ENCODE data around the gene NUDT14.

Gene NUDT14

DNA sequence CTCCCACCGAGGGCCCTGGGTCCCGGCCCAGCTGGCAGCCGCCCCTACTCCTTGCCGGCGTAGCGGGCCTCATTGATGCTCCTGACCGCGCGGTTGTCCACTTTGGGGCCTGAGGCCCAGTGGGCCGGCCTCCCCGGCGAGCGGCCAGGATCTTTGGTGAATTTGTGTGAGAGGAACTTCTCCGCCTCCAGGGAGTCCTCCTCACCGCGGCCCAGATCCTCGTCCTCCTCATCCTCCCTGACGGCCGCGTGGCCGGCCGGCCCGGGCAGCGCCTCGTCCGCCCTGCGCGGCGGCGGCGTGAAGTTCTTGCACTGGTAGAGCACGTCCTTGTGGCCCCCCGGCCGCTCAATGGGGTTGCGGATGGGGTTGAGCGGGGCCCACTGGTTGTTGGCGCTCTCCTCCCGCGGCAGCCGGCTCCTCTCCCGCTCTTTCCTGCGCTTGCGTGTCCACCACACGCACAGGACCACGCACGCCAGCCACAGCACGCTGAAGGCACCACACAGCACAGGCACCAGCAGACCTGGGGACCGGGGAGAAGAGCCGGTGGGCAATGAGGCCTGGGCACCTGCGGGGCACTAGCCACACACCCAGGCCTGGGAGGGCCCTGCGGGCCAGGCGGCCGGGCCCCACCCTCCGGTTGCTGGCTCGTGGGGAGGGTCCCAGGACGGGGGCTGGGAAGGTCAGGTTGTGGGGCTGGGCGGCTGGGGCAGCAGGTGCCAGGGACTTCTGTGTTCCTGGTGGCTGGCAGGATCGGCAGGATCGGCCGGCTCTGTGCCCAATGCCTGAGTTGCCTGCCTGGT, 38.3 kb downstream of the NUDT14 start:
- H3K27ac ChIP-seq (ENCODE audit: low read depth, low read length), result no peak overlapping the region
- no CpG with 5 or more reads among the region's 60 CpGs for WGBS (ENCODE audit: extremely low coverage, insufficient coverage, low lambda C conversion rate)
- H3K4me1 ChIP-seq (ENCODE audit: control insufficient read depth, low read depth, low read length), result no peaks in the 10 kb centered on the region
- H3K27me3 ChIP-seq (ENCODE audit: insufficient read depth, low read length, poor library complexity), result no peaks in the 10 kb centered on the region
- no peak overlapping the region for H3K4ac ChIP-seq (ENCODE audit: low read depth, low read length)
- no peak overlapping the region for H3K56ac ChIP-seq (ENCODE audit: low read length)
- no peak overlapping the region for H2BK120ac ChIP-seq (ENCODE audit: low read depth, low read length)
- no peak overlapping the region for H4K5ac ChIP-seq (ENCODE audit: low read length)
- H2BK15ac ChIP-seq (replicated peaks; ENCODE audit: low read depth), result no peak overlapping the region
- no peak overlapping the region for H3K18ac ChIP-seq (ENCODE audit: low read length)
- no peak overlapping the region for H2BK5ac ChIP-seq (ENCODE audit: low read length)
- H3K36me3 ChIP-seq (ENCODE audit: control insufficient read depth, insufficient read depth, low read length), result no peaks in the 10 kb centered on the region
- no peak overlapping the region for H3K9ac ChIP-seq (ENCODE audit: low read length)
- DNase-seq, result no peak
- H2AK5ac ChIP-seq (ENCODE audit: low read length), result no peak overlapping the region
- H3K79me1 ChIP-seq (ENCODE audit: low read length), result no peaks in the 10 kb centered on the region
- no peak overlapping the region for H3K4me3 ChIP-seq (ENCODE audit: low read length)
- H3K79me2 ChIP-seq (ENCODE audit: control insufficient read depth, insufficient read depth, low read length), result no peaks in the 10 kb centered on the region
- H3K4me2 ChIP-seq (ENCODE audit: low read length), result no peak overlapping the region
- no peak overlapping the region for H4K8ac ChIP-seq (ENCODE audit: low read depth, low read length)
- no peak overlapping the region for H3K23ac ChIP-seq (ENCODE audit: low read length)

- Histone ChIP-seq H4K5ac (ENCODE audit: low read length) (no peak overlapping the region), H3K23ac (ENCODE audit: low read length) (no peak overlapping the region), H2BK5ac (ENCODE audit: low read length) (no peak overlapping the region), H3K18ac (ENCODE audit: low read length) (no peak overlapping the region), H2BK120ac (ENCODE audit: low read depth, low read length) (no peak overlapping the region), H3K4ac (ENCODE audit: low read depth, low read length) (no peak overlapping the region), H3K4me3 (ENCODE audit: low read length) (no peak overlapping the region), H4K8ac (ENCODE audit: low read depth, low read length) (no peak overlapping the region), H2BK15ac (replicated peaks; ENCODE audit: low read depth) (no peak overlapping the region), H3K4me1 (ENCODE audit: control insufficient read depth, low read depth, low read length) (no peaks in the 10 kb centered on the region), H3K27ac (ENCODE audit: low read depth, low read length) (no peak overlapping the region), H3K56ac (ENCODE audit: low read length) (no peak overlapping the region), H3K79me2 (ENCODE audit: control insufficient read depth, insufficient read depth, low read length) (no peaks in the 10 kb centered on the region), H3K79me1 (ENCODE audit: low read length) (no peaks in the 10 kb centered on the region), H3K27me3 (ENCODE audit: insufficient read depth, low read length, poor library complexity) (no peaks in the 10 kb centered on the region), H3K4me2 (ENCODE audit: low read length) (no peak overlapping the region), H2AK5ac (ENCODE audit: low read length) (no peak overlapping the region), H3K9ac (ENCODE audit: low read length) (no peak overlapping the region), H3K36me3 (ENCODE audit: control insufficient read depth, insufficient read depth, low read length) (no peaks in the 10 kb centered on the region)
- DNase-seq, result no peak
- WGBS (ENCODE audit: extremely low coverage, insufficient coverage, low lambda C conversion rate), result no CpG with 5 or more reads among the region's 43 CpGs
Observed at GRCh38 chr14:105141486-105142281, 39.4 kb downstream of the NUDT14 start.

DNA sequence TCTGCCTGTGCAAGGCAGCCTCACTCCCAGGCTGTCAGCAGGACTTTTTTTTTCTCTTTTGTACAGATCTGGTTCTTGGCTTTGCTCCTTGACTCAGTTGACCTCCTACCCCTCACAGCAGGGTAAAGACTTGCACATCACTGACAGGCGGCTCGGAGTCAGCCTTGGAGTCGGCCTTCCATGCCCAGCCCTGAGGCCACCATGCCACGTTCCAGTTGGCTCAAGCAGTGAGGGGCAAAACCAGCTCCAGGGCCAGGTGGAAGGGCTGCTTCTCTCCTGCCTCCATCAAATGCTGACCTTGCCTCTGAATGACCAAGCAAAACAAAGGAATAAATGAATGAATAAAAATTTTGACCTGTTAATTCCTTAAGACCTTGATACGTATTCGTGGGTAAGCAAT, 40.1 kb downstream of the NUDT14 start:
- no peaks in the 10 kb centered on the region for H3K79me2 ChIP-seq (ENCODE audit: control insufficient read depth, insufficient read depth, low read length)
- no peaks in the 10 kb centered on the region for H3K79me1 ChIP-seq (ENCODE audit: low read length)
- no peak overlapping the region for H3K18ac ChIP-seq (ENCODE audit: low read length)
- no peaks in the 10 kb centered on the region for H3K36me3 ChIP-seq (ENCODE audit: control insufficient read depth, insufficient read depth, low read length)
- H2BK120ac ChIP-seq (ENCODE audit: low read depth, low read length), result no peak overlapping the region
- WGBS (ENCODE audit: extremely low coverage, insufficient coverage, low lambda C conversion rate), result no CpG with 5 or more reads among the region's 6 CpGs
- H2BK5ac ChIP-seq (ENCODE audit: low read length), result no peak overlapping the region
- no peak overlapping the region for H2BK15ac ChIP-seq (replicated peaks; ENCODE audit: low read depth)
- no peak overlapping the region for H2AK5ac ChIP-seq (ENCODE audit: low read length)
- DNase-seq, result no peak
- no peaks in the 10 kb centered on the region for H3K4me1 ChIP-seq (ENCODE audit: control insufficient read depth, low read depth, low read length)
- no peak overlapping the region for H3K23ac ChIP-seq (ENCODE audit: low read length)
- no peaks in the 10 kb centered on the region for H3K27me3 ChIP-seq (ENCODE audit: insufficient read depth, low read length, poor library complexity)
- no peak overlapping the region for H3K27ac ChIP-seq (ENCODE audit: low read depth, low read length)
- no peak overlapping the region for H3K56ac ChIP-seq (ENCODE audit: low read length)
- H4K8ac ChIP-seq (ENCODE audit: low read depth, low read length), result no peak overlapping the region
- no peak overlapping the region for H3K4me2 ChIP-seq (ENCODE audit: low read length)
- no peak overlapping the region for H3K4ac ChIP-seq (ENCODE audit: low read depth, low read length)
- H3K4me3 ChIP-seq (ENCODE audit: low read length), result no peak overlapping the region
- H4K5ac ChIP-seq (ENCODE audit: low read length), result no peak overlapping the region
- no peak overlapping the region for H3K9ac ChIP-seq (ENCODE audit: low read length)

- H4K5ac ChIP-seq (ENCODE audit: low read length), result no peak overlapping the region
- H2BK5ac ChIP-seq (ENCODE audit: low read length), result no peak overlapping the region
- H2AK5ac ChIP-seq (ENCODE audit: low read length), result no peak overlapping the region
- no peak overlapping the region for H2BK15ac ChIP-seq (replicated peaks; ENCODE audit: low read depth)
- DNase-seq, result no peak
- H3K4me3 ChIP-seq (ENCODE audit: low read length), result no peak overlapping the region
- H3K4me2 ChIP-seq (ENCODE audit: low read length), result no peak overlapping the region
- H3K4ac ChIP-seq (ENCODE audit: low read depth, low read length), result no peak overlapping the region
- no peak overlapping the region for H3K27ac ChIP-seq (ENCODE audit: low read depth, low read length)
- H3K79me1 ChIP-seq (ENCODE audit: low read length), result no peaks in the 10 kb centered on the region
- no peak overlapping the region for H3K56ac ChIP-seq (ENCODE audit: low read length)
- no peak overlapping the region for H3K18ac ChIP-seq (ENCODE audit: low read length)
- H2BK120ac ChIP-seq (ENCODE audit: low read depth, low read length), result no peak overlapping the region
- no peak overlapping the region for H3K9ac ChIP-seq (ENCODE audit: low read length)
- no peaks in the 10 kb centered on the region for H3K4me1 ChIP-seq (ENCODE audit: control insufficient read depth, low read depth, low read length)
- H3K23ac ChIP-seq (ENCODE audit: low read length), result no peak overlapping the region
- WGBS (ENCODE audit: extremely low coverage, insufficient coverage, low lambda C conversion rate), result no CpG with 5 or more reads among the region's 7 CpGs
- no peak overlapping the region for H4K8ac ChIP-seq (ENCODE audit: low read depth, low read length)
- H3K79me2 ChIP-seq (ENCODE audit: control insufficient read depth, insufficient read depth, low read length), result no peaks in the 10 kb centered on the region
- no peaks in the 10 kb centered on the region for H3K36me3 ChIP-seq (ENCODE audit: control insufficient read depth, insufficient read depth, low read length)
- no peaks in the 10 kb centered on the region for H3K27me3 ChIP-seq (ENCODE audit: insufficient read depth, low read length, poor library complexity)
Observed at GRCh38 chr14:105140581-105140980, 40.5 kb downstream of the NUDT14 start.

GRCh38 chr14:105139831-105140239, 41.3 kb downstream of the NUDT14 start:
- no peak overlapping the region for H3K18ac ChIP-seq (ENCODE audit: low read length)
- no peak overlapping the region for H4K5ac ChIP-seq (ENCODE audit: low read length)
- no peak overlapping the region for H3K27ac ChIP-seq (ENCODE audit: low read depth, low read length)
- WGBS (ENCODE audit: extremely low coverage, insufficient coverage, low lambda C conversion rate), result no CpG with 5 or more reads among the region's 5 CpGs
- H3K27me3 ChIP-seq (ENCODE audit: insufficient read depth, low read length, poor library complexity), result no peaks in the 10 kb centered on the region
- H2BK120ac ChIP-seq (ENCODE audit: low read depth, low read length), result no peak overlapping the region
- no peak overlapping the region for H2AK5ac ChIP-seq (ENCODE audit: low read length)
- H3K23ac ChIP-seq (ENCODE audit: low read length), result no peak overlapping the region
- DNase-seq, result no peak
- H3K4ac ChIP-seq (ENCODE audit: low read depth, low read length), result no peak overlapping the region
- H3K9ac ChIP-seq (ENCODE audit: low read length), result no peak overlapping the region
- no peak overlapping the region for H3K56ac ChIP-seq (ENCODE audit: low read length)
- H2BK5ac ChIP-seq (ENCODE audit: low read length), result no peak overlapping the region
- no peaks in the 10 kb centered on the region for H3K79me2 ChIP-seq (ENCODE audit: control insufficient read depth, insufficient read depth, low read length)
- no peak overlapping the region for H2BK15ac ChIP-seq (replicated peaks; ENCODE audit: low read depth)
- no peaks in the 10 kb centered on the region for H3K79me1 ChIP-seq (ENCODE audit: low read length)
- H3K4me3 ChIP-seq (ENCODE audit: low read length), result no peak overlapping the region
- no peaks in the 10 kb centered on the region for H3K4me1 ChIP-seq (ENCODE audit: control insufficient read depth, low read depth, low read length)
- H3K4me2 ChIP-seq (ENCODE audit: low read length), result no peak overlapping the region
- no peaks in the 10 kb centered on the region for H3K36me3 ChIP-seq (ENCODE audit: control insufficient read depth, insufficient read depth, low read length)
- H4K8ac ChIP-seq (ENCODE audit: low read depth, low read length), result no peak overlapping the region
